ENCODE measurements around the gene SYDE1.
"Not testable (repeated sequence)": the region's sequence is repeated elsewhere in the genome, so short reads cannot be mapped to it uniquely, and the experiment has no call there.

SYDE1 gene

DNA sequence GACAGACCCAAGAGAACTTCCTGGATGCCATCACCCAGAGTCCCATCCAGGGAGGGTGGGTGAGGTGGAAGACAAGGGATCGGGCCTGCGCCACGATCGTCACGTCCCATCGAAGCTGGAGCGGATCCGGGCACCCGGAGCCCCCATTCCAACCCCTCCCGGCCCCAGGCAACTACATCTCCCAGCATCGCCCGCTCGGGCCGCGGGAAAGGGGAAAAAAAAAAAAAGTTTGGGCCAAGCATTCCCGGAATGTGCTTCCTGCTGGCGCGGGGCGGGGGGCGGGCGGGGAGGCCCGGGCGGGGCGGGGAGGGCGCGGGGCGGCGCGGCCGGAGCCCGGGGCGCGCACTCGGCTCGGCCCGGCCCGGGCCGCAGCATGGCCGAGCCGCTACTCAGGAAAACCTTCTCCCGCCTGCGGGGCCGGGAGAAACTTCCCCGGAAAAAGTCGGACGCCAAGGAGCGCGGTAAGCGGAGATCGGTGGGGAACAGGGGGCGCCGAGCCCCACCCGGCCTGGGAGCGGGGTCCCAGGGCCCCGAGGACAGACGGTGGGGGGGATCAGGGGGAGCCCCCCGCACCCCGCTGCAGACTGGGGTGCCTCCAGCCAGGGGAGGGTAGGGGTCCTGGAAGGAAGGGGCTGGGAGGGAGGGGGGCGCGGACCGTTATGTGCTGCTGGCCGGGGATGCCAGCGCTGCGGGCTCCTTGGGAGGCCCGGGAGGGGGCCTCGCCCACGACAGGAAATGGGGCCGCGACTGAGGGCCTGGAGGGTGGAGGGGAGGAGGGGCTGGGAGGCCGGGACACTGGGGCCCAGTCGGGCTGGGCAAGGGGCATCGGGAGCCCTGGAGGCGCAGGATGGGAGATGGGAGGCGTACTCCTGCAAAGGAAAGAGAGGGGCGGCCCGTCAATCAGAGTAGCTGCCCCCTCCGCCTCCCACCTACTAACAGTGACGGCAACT is at the start of gene SYDE1:
TSS of gene SYDE1 (plus strand) at position 341 of the 950 bp plus-strand sequence. CDS start at position 374, 33 bp downstream.
- no peak for DNase-seq

GRCh38 chr19:15062036-15062435 is 45.2 kb upstream of the SYDE1 start:
- DNase-seq = no peak

DNA sequence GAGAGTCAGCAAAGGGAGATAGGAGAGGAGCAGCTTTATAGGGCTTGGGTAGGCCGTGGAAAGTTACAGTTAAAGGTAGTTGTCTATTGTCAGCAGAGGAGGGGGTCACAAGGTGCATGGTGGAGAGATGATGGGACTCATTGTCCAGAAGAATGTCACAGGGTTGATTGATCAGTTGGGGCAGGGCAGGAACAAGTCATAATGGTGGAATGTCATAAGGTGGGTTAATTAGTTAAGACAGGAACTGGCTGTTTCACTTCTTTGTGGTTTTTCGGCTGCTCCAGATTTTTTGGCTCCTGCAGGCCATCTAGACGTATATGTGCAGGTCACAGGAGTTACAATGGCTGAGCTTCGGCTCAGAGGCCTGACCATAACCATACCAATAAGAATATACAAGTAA is 36.8 kb upstream of the SYDE1 start:
- DNase-seq = not testable (repeated sequence)

GRCh38 chr19:15072930-15073647 is 34.1 kb upstream of the SYDE1 start:
- DNase-seq = no peak

- no peak for DNase-seq
Observed at GRCh38 chr19:15074371-15074770, 32.8 kb upstream of the SYDE1 start.

DNA sequence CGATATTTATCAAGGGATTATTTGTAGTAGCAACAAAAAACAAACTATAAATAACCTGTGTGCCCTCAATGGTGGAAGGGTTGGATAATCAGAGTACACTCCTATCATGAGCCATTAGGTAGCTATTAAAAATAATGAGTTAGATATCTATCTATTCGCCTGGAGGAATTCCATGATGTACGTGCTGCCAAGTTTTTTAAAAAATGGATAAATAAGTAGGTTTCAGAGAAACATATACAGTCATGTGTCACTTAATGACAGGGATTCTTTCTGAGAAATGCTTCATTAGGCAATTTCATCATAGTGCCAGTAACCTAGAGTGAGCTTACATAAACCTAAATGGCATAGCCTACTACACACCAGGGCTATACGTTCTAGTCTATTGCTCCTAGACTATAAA is 31.4 kb upstream of the SYDE1 start:
- no peak for DNase-seq

DNA sequence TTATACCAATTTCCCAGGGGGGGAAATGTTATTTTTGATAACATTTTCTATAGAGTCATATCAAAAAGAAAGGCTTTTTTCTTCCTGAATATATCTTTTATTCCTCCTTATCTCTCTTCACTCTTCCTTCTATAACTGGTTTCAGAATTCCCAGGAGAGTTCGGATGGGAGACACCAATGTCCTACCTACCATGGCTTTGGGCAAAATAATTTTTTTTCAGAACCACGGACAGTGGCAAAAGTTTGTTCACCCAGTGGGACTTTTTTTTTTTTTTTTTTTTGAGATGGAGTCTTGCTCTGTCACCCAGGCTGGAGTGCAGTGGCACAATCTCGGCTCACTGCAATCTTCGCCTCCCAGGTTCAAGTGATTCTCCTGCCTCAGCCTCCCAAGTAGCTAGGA is 27.2 kb upstream of the SYDE1 start:
- DNase-seq = not testable (repeated sequence)

DNA sequence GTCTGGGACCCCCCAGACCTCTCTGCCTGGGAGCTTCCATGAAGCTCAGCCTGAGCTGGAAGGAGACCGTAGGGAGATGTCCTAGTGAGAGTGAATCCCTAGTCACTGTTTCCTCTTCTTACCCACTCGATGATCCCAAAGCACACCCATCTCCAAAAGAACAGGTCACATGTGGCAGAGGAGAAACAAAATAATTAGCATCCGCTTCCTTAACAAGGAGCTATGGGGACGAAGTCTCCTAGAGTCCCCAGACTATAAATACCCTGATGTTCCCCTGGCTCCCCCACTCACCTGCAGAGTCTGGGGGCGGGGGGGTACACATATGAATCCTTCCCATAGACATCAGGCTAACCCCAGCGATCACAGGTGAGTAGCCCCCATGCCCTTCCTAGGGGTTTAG is 25.3 kb upstream of the SYDE1 start, which contains the start of gene OR1I1:
TSS of gene OR1I1 (plus strand) at position 301 of the 400 bp plus-strand sequence. CDS start 4,855 bp downstream, outside the sequence.
- DNase-seq = no peak

DNA sequence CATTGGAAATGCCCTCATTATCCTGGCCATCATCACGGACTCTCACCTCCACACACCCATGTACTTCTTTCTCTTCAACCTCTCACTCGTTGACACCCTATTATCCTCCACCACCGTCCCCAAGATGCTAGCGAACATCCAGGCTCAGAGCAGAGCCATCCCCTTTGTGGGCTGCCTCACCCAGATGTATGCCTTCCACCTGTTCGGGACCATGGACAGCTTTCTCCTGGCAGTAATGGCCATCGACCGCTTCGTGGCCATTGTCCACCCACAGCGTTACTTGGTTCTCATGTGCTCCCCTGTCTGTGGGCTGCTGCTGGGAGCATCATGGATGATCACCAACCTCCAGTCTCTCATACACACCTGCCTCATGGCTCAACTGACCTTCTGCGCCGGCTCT is 20.0 kb upstream of the SYDE1 start:
- no peak for DNase-seq

DNA sequence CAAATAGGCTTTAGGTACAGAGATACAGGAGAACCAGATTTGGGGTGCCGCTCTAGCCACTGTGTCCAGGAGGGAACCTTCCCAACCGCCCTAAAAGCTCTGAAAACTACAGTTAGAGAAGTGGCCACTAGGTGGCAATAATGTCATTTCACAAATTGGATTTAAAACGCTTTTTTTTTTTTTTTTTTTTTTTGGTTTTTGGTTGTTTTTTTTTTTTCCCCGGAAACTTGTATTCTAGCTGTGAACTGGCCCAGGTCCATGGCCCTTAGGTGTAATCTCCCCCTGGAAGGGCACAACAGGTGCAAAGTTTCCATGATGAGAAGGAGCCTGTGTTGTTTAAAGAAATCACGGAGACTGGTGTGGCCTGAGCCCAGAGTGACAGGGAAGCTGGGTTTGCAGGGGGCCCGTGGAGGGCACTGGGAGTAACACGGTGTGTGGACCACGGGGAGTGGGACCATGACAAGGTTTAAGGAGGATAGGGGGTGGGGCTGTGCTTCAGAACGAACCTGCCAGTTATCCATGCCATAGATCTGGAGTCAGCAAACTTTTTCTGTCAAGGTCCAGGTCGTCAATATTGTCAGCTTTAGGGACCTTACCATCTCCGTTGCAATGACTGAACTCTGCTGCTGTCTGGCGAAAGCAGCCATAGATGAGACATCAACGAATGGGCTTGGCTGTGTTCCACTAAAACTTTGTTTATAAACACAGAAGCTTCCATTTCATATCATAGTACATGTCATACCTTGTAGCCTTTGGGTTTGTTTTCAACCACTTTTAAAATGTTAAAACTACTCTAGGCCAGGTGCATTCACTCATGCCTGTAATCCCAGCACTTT is 15.1 kb upstream of the SYDE1 start:
- peak; percentile 45 for DNase-seq

DNA sequence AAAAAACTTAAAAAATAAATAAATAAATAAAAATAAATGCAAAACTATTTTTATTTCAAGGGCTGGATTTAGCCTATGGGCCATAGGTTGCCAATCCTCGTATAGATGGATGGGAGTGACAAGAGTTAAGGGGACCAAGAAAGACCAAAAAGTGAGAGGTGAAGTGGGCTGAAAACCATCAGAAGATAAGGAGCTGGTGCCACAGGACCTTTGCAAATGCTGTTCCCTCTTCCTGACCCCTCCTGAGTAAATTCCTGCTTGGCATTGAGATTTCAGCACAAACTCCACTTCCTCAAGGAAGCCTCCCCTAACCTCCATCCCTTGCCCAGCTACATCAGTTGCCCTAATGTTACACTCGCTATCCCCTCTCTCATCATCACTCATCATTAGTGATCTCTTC is 14.2 kb upstream of the SYDE1 start:
- DNase-seq = no peak

DNA sequence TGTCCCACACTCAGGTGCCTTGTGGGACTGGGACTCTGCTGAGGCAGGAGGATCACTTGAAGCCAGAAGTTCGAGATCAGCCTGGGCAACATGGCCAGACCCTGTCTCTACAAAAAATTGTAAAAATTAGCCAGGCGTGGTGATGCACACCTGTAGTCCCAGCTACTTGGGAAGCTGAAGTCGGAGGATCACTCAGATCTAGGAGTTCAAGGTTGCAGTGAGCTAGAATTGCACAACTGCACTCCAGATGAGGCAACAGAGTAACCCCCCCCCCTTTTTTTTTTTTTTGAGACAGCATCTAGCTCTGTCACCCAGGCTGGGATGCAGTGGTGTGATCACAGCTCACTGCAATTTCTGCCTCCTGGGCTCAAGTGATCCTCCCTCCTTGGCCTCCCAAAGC is 11.0 kb upstream of the SYDE1 start:
- no peak for DNase-seq

DNA sequence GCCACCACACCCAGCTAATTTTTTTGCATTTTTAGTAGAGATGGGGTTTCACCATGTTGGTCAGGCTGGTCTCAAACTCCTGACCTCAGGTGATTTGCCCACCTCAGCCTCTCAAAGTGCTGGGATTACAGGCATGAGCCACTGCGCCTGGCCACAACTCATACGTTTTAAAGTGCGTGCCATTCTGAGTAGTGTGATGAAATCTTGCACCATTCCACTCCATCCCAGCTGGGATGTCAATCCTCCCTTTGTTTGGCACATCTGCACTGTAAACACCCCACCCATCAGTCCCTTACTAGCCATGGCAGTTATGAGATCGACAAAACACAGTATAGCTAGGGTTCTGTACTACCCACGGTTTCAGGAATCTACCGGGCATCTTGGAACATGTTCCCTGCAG is 9.2 kb upstream of the SYDE1 start:
- not testable (repeated sequence) for DNase-seq

DNA sequence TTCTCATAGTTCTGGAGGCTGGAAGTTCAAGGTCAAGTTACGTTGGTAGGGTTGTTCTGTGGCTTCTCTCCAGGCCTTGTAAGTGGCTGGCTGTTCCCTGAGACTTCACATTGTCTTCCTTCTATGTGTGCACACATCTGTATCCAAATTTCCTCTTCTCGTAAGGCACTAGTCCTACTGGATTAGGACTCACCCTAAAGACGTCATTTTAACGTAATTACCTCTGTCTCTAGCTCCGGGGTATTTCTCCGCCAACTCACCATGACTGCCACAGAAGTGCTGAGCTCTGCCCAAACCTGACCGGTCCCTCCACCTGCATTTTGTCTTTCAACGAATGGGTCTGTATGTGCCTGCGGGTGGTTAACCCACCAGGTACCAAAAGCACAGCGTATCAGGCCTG is 8.7 kb upstream of the SYDE1 start:
- DNase-seq = no peak

DNA sequence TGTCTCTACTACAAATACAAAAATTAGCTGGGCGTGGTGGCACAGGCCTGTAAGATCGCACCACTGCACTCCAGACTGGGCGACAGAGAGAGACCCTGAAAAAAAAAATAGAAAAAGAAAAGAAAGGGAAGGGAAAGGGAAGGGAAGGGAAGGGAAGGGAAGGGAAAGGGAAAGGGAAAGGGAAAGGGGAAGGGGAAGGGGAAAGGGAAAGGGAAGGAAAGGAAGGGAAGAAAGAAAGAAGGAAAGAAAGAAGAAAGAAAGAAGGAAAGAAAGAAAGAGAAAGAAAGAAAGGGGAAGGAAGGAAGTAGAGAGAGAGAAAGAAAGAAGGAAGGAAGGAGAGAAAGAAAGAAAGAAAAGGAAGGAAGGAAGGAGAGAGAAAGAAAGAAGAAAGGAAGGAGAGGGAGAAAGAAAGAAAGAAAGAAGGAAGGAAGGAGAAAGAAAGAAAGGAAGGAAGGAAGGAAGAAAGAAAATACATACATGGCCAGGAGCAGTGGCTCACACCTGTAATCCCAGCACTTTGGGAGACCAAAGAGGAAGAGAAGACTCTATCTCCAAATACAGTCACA is 8.1 kb upstream of the SYDE1 start:
- no peak for DNase-seq

- peak; percentile 46 for DNase-seq
Observed at GRCh38 chr19:15101479-15102082, 5.6 kb upstream of the SYDE1 start.

DNA sequence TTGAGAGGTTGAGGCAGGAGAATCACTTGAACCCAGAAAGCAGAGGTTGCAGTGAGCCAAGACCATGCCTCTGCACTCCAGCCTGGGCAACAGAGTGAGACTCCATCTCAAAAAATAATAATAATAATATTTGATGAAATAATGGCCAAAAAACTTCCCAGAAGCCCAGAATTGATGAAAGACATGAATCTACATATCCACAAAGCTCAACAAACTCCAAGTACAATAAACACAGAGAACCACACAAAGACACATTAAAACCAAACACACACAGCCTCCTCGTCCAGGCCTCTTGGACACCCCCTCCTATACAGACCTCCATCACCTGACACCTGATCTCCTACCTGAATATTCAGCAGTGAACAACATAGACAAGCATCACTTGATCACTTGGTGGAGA is 3.2 kb upstream of the SYDE1 start:
- no peak for DNase-seq

- no peak for DNase-seq
Observed at GRCh38 chr19:15104411-15104810, 2.8 kb upstream of the SYDE1 start.

GRCh38 chr19:15105044-15105443 is 2.2 kb upstream of the SYDE1 start:
- no peak for DNase-seq

- DNase-seq = no peak
Observed at GRCh38 chr19:15108145-15108844, 1.1 kb downstream of the SYDE1 start.

Data from activated gamma-delta T cell treated with Interleukin-2 at 50 U/mL for 16 hours (primary cell).